Glutamatergic neuron (in vitro differentiated cells): ENCODE measurements around the gene CROCC2. TPM values are rescaled to one million over a fixed set of nuclear protein-coding genes. Genes with fewer than 3 reads are reported as not detected.

Experiments used
- DNase-seq: peaks from one replicate; pipeline ENCODE4 v3.0.0; 2022
- H3K27ac Mint-ChIP-seq: one replicate; pipeline ENCODE4 v1.8.0; 2020; ENCODE audit warnings: mild to moderate bottlenecking, mixed read lengths, inconsistent platforms; ENCODE audit not compliant: unreplicated experiment
- H3K27me3 Mint-ChIP-seq: one replicate; pipeline ENCODE4 v1.8.0; 2020; ENCODE audit warnings: mild to moderate bottlenecking, moderate library complexity, mixed read lengths, inconsistent platforms; ENCODE audit not compliant: unreplicated experiment
- H3K36me3 Mint-ChIP-seq: one replicate; pipeline ENCODE4 v1.8.0; 2020; ENCODE audit warnings: mild to moderate bottlenecking, mixed read lengths, inconsistent platforms; ENCODE audit not compliant: unreplicated experiment
- H3K4me1 Mint-ChIP-seq: one replicate; pipeline ENCODE4 v1.8.0; 2020; ENCODE audit warnings: mild to moderate bottlenecking, low read depth, mixed read lengths, inconsistent platforms; ENCODE audit not compliant: unreplicated experiment
- H3K4me3 Mint-ChIP-seq: one replicate; pipeline ENCODE4 v1.8.0; 2020; ENCODE audit warnings: mild to moderate bottlenecking, mixed read lengths, inconsistent platforms; ENCODE audit not compliant: unreplicated experiment
- H3K9me3 Mint-ChIP-seq: one replicate; pipeline ENCODE4 v1.8.0; 2020; ENCODE audit warnings: mild to moderate bottlenecking, moderate library complexity, mixed read lengths, inconsistent platforms; ENCODE audit not compliant: unreplicated experiment
- CTCF ChIP-seq: fragments of 200-600 bp; sonication (generic); IDR thresholded peaks from one replicate; pipeline ENCODE4 v1.5.0; 2021; ENCODE audit not compliant: partially characterized antibody, unreplicated experiment
- total RNA-seq: library from RNA; stranded (reverse); fragmentation: NEBNext Ultra II Directional; extraction: Animal tissue kit (Norgen Biotek cat#: 25700); gene quantifications from one replicate; pipeline ENCODE4 v1.2.1, GENCODE V29; 2021; ENCODE audit not compliant: unreplicated experiment

Gene CROCC2
- total RNA-seq, 1 donor from 2014 or later: not detected

- Mint-ChIP-seq H3K27me3 (peaks cover 14% of the 10 kb centered on the region), H3K9me3 (peaks cover 2% of the 10 kb centered on the region), H3K4me1 (peaks cover 2% of the 10 kb centered on the region), H3K4me3 (no peak overlapping the region), H3K36me3 (no peaks in the 10 kb centered on the region), H3K27ac (no peak overlapping the region)
- no peak for DNase-seq
- no peak for TF ChIP-seq CTCF
Measured at GRCh38 chr2:240986787-240987411, 80.8 kb downstream of the CROCC2 start.

- peaks cover 8% of the 10 kb centered on the region for H3K4me1 Mint-ChIP-seq
- H3K27me3 Mint-ChIP-seq: peaks cover 19% of the 10 kb centered on the region
- H3K4me3 Mint-ChIP-seq: no peak overlapping the region
- H3K9me3 Mint-ChIP-seq: peaks cover 8% of the 10 kb centered on the region
- no peak for DNase-seq
- TF ChIP-seq CTCF: no peak
- H3K36me3 Mint-ChIP-seq: no peaks in the 10 kb centered on the region
- no peak overlapping the region for H3K27ac Mint-ChIP-seq
Measured at GRCh38 chr2:240987588-240987987, 81.5 kb downstream of the CROCC2 start.

GRCh38 chr2:240988146-240988545 is 82.0 kb downstream of the CROCC2 start:
- no peak for TF ChIP-seq CTCF
- H3K9me3 Mint-ChIP-seq: peaks cover 8% of the 10 kb centered on the region
- no peaks in the 10 kb centered on the region for H3K36me3 Mint-ChIP-seq
- H3K4me3 Mint-ChIP-seq: no peak overlapping the region
- H3K4me1 Mint-ChIP-seq: peaks cover 8% of the 10 kb centered on the region
- no peak overlapping the region for H3K27ac Mint-ChIP-seq
- DNase-seq: peak; percentile 23
- H3K27me3 Mint-ChIP-seq: peaks cover 15% of the 10 kb centered on the region

- no peak for DNase-seq
- Mint-ChIP-seq H3K36me3 (no peaks in the 10 kb centered on the region), H3K4me3 (no peak overlapping the region), H3K4me1 (peaks cover 8% of the 10 kb centered on the region), H3K27me3 (peaks cover 15% of the 10 kb centered on the region), H3K27ac (no peak overlapping the region), H3K9me3 (peaks cover 8% of the 10 kb centered on the region)
- TF ChIP-seq CTCF: no peak
Measured at GRCh38 chr2:240988571-240989271, 82.6 kb downstream of the CROCC2 start.
